ENCODE data around the gene PGGHG.
"Not testable (repeated sequence)": the region's sequence is repeated elsewhere in the genome, so short reads cannot be mapped to it uniquely, and the experiment has no call there.

Gene PGGHG

DNA sequence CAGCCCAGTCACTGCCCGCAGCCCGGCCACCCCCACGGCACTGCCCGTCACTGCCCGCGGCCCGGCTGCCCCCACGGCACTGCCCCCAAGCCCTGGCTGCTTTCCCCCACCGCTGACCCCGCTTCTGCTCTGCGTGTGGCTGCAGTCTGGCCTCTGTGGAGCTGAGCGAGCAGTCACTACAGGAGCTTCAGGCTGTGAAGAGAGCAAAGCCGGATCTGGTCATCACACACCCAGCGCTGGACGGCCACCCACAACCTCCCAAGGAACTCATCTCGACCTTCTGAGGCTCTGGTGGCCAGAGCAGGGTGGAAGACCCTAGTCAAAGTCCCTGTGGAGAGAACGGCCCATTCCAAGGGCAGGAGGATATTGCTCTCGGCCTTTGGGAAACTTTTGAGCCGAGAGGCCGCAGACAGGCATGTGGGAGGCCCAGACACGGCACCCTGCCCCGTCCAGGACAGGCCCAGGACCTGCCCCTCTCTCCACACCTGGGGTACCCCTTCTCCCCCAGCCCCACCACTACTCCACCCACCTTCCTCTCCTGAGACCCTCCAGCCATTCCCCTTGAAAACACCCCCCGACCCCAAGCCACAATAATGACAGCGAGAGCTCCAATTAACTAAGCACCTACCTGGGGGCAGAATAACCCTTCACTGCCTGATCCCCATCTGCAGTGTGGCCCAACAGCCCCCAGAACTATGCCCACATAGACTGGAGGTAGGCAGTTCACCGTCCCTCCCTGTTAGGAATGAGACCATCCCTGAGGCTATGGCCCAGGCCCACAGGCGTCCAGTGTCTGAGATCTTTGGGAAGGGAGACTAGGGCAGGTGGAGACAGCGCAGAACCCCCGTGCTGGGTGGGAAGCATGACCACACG, 3.7 kb upstream of the PGGHG start:
- DNase-seq, result peak in 1 of 4 experiments; percentile 1

- peak in 1 of 4 experiments; percentile 1 for DNase-seq
These were observed 3.1 kb upstream of the PGGHG start for GRCh38 chr11:285894-286220.

DNA sequence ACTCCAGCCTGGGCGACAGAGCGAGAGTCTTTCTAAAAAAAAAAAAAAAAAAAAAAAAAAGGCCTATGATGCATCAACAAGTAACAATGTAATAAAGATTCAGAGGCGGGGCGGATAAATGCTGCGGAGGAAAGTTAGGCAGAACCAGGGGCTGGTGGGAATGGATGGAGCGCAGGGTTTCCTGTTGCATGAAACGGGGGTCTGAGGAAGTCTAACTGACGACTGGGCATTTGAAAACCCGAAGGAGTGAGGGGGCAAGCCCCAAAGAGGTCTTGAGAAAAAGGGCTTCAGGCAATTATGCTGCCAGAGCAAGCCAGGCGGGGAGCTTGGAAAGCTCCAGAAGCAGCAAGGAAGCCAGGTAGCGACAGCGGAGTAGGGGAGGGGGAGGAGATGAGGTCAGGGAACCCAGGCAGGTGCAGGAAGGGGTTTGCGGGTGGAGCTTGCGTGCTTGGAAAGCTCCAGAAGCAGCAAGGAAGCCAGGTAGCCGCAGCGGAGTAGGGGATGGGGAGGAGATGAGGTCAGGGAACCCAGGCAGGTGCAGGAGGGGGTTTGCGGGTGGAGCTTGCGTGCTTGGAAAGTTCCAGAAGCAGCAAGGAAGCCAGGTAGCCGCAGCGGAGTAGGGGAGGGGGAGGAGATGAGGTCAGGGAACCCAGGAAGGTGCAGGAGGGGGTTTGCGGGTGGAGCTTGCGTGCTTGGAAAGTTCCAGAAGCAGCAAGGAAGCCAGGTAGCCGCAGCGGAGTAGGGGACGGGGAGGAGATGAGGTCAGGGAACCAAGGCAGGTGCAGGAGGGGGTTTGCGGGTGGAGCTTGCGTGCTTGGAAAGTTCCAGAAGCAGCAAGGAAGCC, 1.7 kb upstream of the PGGHG start:
- DNase-seq, result not testable (repeated sequence)

- no peak for DNase-seq
These were observed 977 bp upstream of the PGGHG start for GRCh38 chr11:287821-288477.

DNA sequence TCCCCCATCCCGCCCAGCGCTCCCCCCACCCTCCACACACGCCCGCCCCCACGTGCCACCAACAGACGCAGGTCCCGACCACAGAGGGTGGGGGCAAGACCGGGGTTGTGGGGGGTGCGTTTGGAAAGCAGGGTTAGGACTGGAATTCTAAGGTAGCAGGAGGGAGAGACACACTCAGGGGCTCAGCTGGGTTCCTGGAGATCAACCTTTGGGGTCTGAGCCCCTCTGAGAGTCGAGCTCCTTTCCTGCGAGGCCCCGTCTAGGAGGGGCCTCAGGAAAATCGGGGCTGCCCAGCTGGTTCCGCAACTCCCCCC, 429 bp downstream of the PGGHG start:
- DNase-seq, result no peak

- no peak for DNase-seq
These were observed 1.0 kb downstream of the PGGHG start for GRCh38 chr11:289712-290620.

GRCh38 chr11:290621-291231, 1.8 kb downstream of the PGGHG start:
- no peak for DNase-seq

DNA sequence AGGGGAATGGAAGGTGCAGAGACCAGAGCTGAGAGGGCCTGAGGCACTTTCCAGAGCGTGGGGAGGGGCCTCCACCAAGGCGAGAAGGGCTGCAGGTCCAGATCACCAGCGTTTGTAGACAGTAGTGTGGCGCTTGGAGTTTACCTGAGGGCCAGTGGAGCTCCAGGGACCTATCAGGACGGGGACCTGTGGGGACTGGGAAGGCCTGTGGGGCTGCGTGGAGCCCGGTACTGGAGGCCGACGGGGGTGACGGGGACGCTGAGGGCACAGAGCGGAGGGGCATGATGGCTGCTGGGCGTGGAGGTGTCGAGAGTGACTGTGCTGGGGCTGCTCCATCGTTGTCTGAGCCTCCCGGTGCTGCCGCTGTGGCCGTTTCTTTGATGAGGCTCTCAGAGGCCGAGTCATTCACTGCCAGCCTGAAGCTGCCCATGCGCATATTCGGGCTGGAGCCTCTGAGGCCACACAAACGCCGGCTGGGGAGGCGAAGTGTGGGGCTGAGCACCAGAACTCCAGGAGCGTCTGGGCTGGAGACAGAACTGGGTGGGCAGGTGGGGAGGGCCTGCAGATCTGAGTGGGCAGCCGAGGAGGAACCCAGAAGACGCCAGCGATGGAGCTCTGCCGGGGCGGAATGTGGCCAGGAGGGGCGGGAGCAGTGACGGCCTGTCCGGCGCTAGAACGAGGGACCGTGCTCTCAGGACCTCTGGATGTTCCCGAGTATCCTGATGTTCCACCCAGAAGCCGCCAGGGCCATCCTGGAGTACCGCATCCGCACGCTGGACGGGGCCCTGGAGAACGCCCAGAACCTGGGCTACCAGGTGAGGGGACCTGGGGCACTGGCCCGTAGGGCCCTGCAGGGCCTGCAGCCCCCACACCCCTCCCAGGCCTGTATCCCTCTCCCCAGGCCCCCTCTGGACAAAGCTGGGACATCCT, 2.6 kb downstream of the PGGHG start:
- DNase-seq, result no peak

- DNase-seq, result no peak
These were observed 3.5 kb downstream of the PGGHG start for GRCh38 chr11:292211-293121.

DNA sequence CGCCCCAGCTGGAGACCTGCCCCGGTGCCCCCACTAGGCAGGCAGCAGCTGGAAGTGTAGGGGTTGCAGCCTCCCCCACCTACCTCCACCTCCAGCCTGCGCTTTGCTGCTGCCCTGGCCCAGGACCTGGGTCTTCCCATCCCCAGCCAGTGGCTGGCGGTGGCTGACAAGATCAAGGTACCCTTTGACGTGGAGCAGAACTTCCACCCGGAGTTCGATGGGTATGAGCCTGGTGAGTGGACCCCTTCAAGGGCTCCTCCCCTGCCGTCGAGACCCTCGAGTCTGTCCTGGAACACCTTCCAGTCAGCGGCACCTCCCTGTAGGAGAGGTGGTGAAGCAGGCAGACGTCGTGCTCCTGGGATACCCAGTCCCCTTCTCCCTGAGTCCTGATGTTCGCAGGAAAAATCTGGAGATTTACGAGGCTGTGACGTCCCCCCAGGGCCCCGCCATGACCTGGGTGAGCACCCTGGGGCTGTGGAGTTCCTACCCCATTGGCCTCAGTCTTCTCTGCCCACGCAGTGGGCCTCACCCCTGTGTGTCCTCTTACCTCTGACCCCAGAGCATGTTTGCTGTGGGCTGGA, 4.4 kb downstream of the PGGHG start:
- no peak for DNase-seq

DNA sequence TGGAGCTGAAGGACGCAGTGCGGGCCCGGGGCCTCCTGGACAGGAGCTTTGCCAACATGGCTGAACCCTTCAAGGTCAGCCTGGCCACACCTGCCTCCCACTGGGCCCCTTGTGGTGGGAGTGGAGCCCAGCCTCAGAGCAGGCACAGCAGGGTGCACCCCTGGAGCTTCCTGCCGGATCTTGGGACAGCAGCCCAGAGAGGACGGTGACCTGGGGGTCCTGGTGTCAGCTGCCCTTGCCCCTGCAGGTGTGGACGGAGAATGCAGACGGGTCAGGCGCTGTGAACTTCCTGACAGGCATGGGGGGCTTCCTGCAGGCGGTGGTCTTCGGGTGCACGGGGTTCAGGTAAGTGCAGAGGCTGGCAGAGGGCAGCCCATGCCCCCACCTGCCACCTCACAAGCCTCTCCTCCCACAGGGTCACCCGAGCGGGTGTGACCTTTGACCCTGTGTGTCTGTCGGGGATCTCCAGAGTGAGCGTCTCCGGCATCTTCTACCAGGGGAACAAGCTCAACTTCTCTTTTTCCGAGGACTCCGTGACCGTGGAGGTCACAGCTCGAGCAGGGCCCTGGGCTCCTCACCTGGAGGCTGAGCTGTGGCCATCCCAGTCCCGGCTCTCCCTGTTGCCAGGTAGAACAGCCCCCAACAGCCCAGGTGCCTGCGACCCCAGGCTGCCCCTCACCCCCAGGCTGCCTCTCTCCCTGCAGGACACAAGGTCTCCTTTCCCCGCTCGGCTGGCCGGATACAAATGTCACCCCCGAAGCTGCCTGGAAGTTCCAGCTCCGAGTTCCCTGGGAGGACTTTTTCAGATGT, 5.1 kb downstream of the PGGHG start:
- no peak for DNase-seq

- no peak for DNase-seq
These were observed 5.9 kb downstream of the PGGHG start for GRCh38 chr11:294780-295179.

DNA sequence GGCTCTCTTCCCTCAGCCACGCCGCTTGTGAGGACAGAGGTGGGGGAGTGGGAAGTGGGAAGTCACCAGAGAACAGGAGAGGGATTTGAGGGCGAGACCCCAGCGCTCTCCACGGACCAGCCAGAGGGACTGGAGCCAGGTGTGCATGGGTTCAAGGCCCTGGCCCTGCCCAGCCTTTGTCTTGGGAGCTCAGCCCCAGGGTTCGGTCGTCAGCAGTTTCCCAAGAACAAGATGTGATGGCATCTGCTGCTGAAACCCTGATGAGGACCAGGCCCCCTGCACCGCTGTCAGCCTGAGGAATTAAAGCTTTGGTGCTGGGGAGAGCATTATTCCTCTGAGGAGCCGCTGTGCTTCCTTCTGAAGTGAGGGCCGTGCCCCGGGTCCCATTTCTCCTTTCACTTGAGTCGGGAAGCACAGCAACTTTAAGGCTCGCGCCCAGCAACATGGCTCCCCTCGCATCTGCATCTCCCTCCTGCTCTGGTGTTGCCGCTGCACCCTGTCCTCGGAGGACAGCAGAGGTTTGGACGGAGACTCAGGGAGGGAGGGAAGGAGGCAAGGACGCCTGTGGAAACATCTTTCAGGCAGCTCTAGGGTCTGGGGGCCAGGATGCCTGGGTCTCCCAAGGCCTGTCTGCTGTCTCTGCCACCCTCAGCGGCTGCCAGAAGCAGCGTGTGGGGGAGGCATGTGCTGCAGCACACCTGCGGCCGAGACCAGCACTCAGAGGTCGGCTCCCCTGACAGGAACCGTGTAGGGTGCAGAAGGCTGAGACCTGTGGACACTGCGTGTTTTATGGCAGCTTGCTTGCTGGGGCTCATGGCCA, 6.6 kb downstream of the PGGHG start:
- no peak for DNase-seq

- no peak for DNase-seq
These were observed 7.5 kb downstream of the PGGHG start for GRCh38 chr11:296171-297050.

GRCh38 chr11:297051-297585, 8.2 kb downstream of the PGGHG start:
- no peak for DNase-seq
